GM12801 (cell line): ENCODE measurements around the gene RAB39B.

Experiments used
- CTCF ChIP-seq: IDR thresholded peaks from one replicate; pipeline ENCODE4 v1.5.1; 2011; ENCODE audit warnings: control low read depth; ENCODE audit not compliant: insufficient read length; ENCODE audit errors: extremely low read depth

The RAB39B gene

DNA sequence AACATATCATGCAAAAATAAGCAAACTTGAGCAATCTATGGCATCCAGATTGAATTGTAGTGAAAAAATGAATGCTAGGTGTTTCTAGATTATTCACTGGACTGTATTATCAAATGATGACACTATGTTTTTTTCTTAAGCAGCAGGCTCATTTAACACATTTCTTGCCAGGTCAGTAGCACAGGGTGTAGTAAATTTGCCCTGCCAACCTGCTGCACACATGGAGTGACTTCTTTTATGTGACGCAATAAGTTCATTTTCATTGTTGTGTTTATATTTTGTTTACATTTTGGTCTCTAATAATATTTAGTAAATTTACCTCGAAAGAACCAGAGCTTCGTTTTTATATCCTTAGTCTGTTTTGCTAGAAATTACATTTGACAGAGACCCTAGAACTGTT is 38.5 kb downstream of the RAB39B start:
- TF ChIP-seq CTCF, result no peak

DNA sequence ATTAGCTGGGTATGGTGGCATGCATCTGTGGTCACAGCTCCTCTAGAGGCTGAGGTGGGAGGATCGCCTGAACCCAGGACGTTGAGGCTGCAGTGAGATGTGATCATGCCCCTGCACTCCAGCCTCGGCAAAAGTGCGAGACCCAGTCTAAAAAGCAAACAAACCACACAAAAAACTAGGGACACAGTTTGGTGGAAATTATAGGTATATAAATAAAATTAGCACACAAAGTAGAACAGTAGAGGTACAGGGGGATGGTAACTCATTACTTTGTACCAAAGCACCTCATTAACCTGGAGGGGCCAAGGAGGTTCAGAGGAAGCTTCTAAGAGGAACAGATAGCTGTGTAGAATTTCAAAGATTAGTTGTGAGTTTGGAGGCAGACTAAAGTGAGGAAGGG is 42.9 kb downstream of the RAB39B start:
- TF ChIP-seq CTCF, result no peak

- TF ChIP-seq CTCF, result no peak
These were observed 45.5 kb downstream of the RAB39B start for GRCh38 chrX:155218777-155219176.

GRCh38 chrX:155216940-155217440 is 47.3 kb downstream of the RAB39B start:
- no peak for TF ChIP-seq CTCF

- TF ChIP-seq CTCF, result no peak
These were observed 47.9 kb downstream of the RAB39B start, which contains the start of gene VBP1 for GRCh38 chrX:155216179-155216939. TSS of gene VBP1 (plus strand) at chrX:155216460. CDS start at chrX:155216483, 23 bp downstream.

- no peak for TF ChIP-seq CTCF
These were observed 48.7 kb downstream of the RAB39B start for GRCh38 chrX:155215443-155216178.

DNA sequence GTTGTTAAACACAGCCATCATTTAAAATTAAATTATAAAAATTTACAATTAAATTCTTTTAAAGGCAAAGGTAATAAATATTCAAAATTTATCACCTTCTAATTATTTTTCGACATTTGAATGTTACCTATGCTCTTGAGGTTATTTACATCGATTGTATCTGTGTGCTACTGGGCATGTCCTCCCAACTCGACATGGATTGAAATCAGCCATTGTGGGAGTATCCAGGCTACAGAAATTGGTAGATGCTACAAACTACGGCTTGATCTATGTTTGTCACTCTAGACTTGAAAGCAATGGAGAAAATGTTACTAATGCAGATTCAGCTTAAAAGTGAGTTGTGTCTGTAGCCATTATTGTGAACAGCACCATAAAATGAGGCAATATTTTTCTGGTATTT is 50.6 kb downstream of the RAB39B start:
- TF ChIP-seq CTCF, result no peak
